GM18861 (cell line): ENCODE data around the gene GIPC3.
"Not testable (repeated sequence)": the region's sequence is repeated elsewhere in the genome, so short reads cannot be mapped to it uniquely, and the experiment has no call there.

Experiments used
- ATAC-seq: cut with Tn5 transposase; IDR thresholded peaks from one replicate; pipeline ENCODE4 v1.9.1; 2021; ENCODE audit not compliant: unreplicated experiment

The GIPC3 gene

GRCh38 chr19:3575949-3576673 lies 9.2 kb upstream of the GIPC3 start:
- ATAC-seq = no peak

- no peak for ATAC-seq
Measured at GRCh38 chr19:3576696-3577443, 8.4 kb upstream of the GIPC3 start.

- ATAC-seq = no peak
Measured at GRCh38 chr19:3577723-3578344, 7.4 kb upstream of the GIPC3 start.

GRCh38 chr19:3578390-3578789 lies 6.9 kb upstream of the GIPC3 start:
- ATAC-seq = no peak

- ATAC-seq = no peak
Measured at GRCh38 chr19:3580156-3580934, 4.9 kb upstream of the GIPC3 start.

- not testable (repeated sequence) for ATAC-seq
Measured at GRCh38 chr19:3581792-3582191, 3.5 kb upstream of the GIPC3 start.

- ATAC-seq = not testable (repeated sequence)
Measured at GRCh38 chr19:3584036-3584802, 1.1 kb upstream of the GIPC3 start.

- ATAC-seq = no peak
Measured at GRCh38 chr19:3586127-3586626, 899 bp downstream of the GIPC3 start.

GRCh38 chr19:3586707-3587346 lies 1.5 kb downstream of the GIPC3 start:
- no peak for ATAC-seq

GRCh38 chr19:3589439-3589838 lies 4.2 kb downstream of the GIPC3 start:
- ATAC-seq = no peak

GRCh38 chr19:3589949-3590348 lies 4.7 kb downstream of the GIPC3 start:
- ATAC-seq = no peak

GRCh38 chr19:3590991-3591659 lies 5.8 kb downstream of the GIPC3 start:
- no peak for ATAC-seq

GRCh38 chr19:3591876-3592613 lies 6.8 kb downstream of the GIPC3 start:
- ATAC-seq = no peak

GRCh38 chr19:3593156-3593555 lies 7.9 kb downstream of the GIPC3 start:
- ATAC-seq = no peak

- ATAC-seq = no peak
Measured at GRCh38 chr19:3595521-3596061, 10.3 kb downstream of the GIPC3 start.

- ATAC-seq = no peak
Measured at GRCh38 chr19:3599776-3600187, 14.5 kb downstream of the GIPC3 start.

GRCh38 chr19:3601021-3601420 lies 15.7 kb downstream of the GIPC3 start:
- no peak for ATAC-seq

GRCh38 chr19:3603121-3603811 lies 18.0 kb downstream of the GIPC3 start:
- no peak for ATAC-seq
